ENCODE data around the gene AJM1. TPM values are rescaled to one million over a fixed set of nuclear protein-coding genes. Genes with fewer than 3 reads are reported as not detected.

The AJM1 gene
- total and polyA plus RNA-seq, 2 of the 8 experiments (the other 6 are each of a cell fraction or from before 2014, with no cell fraction given), result 0.12 to 0.97 TPM

- ChIA-PET CTCF (ENCODE audit: partially characterized antibody) (interaction anchor here (0.8 to 9.0 kb wide), 6 partner anchors 10 to 59 kb away, joined by 3 to 55 read pairs (median 3); partner anchors contain the start of gene AJM1), POLR2A (ENCODE audit: partially characterized antibody) (interaction anchor here (1.1 to 20.5 kb wide), 2 partner anchors 10 to 27 kb away, joined by 3 to 248 read pairs; partner anchors contain the start of gene MAMDC4)
- 0 out of 2 replicates have a peak, but pooled peaks cover 4% of the 10 kb centered on the region for H3K79me1 ChIP-seq (ENCODE audit: low read depth, low read length)
- WGBS, 2 experiments (ENCODE audit: extremely low coverage in 1 of 2, insufficient coverage in 1 of 2, insufficient read length in 1 of 2, insufficient replicate concordance in 2 of 2, low coverage in 1 of 2, low lambda C conversion rate in 2 of 2, missing lambda C conversion rate in 1 of 2), result 93% methylated on average over 37 of the region's 41 CpGs; no CpG with 5 or more reads in 1 of the 2 experiments
- H3K23me2 ChIP-seq (ENCODE audit: low read depth, low read length), result no peaks in the 10 kb centered on the region
- no peak overlapping the region for H4K8ac ChIP-seq (ENCODE audit: extremely low read depth, insufficient read depth, low read length)
- H2AK5ac ChIP-seq (ENCODE audit: low read depth, low read length), result no peak overlapping the region
- H3K18ac ChIP-seq (ENCODE audit: extremely low read depth, low read length), result no peak overlapping the region
- H3K27ac ChIP-seq (ENCODE audit: low read depth, low read length), result no peak overlapping the region
- no peak overlapping the region for H3K9ac ChIP-seq (replicated peaks in 1 of 4; ENCODE audit: extremely low read depth in 1 of 4, low read depth in 3 of 4, low read length in 3 of 4)
- H2AFZ ChIP-seq (ENCODE audit: low read length), result no peak overlapping the region
- H2BK15ac ChIP-seq (ENCODE audit: low read length), result no peak overlapping the region
- H4K5ac ChIP-seq (ENCODE audit: insufficient read length, low read depth, low read length), result no peak overlapping the region
- H3K36me3 ChIP-seq (ENCODE audit: control insufficient read depth in 2 of 4, insufficient read depth in 4 of 4, low read length in 3 of 4), result peaks cover 17 to 52% (median 43%) of the 10 kb centered on the region in 4 experiments
- no peaks in the 10 kb centered on the region for H3K4me1 ChIP-seq (replicated peaks in 1 of 4; ENCODE audit: control insufficient read depth in 3 of 4, insufficient read depth in 4 of 4, low read length in 3 of 4)
- no peaks in the 10 kb centered on the region for H3K79me2 ChIP-seq (ENCODE audit: control insufficient read depth in 1 of 2, insufficient read depth in 2 of 2, low read length in 2 of 2)
- H3K56ac ChIP-seq (replicated peaks; ENCODE audit: insufficient read length, low read depth, low read length), result no peak overlapping the region
- no peak overlapping the region for H3K4me2 ChIP-seq (ENCODE audit: insufficient read depth in 1 of 2, low read depth in 2 of 2, low read length in 2 of 2)
- no peak for DNase-seq (ENCODE audit: low read depth in 1 of 2, low spot score in 2 of 2)
- H4K91ac ChIP-seq (replicated peaks; ENCODE audit: insufficient read length, low read length), result no peak overlapping the region
- no peak overlapping the region for H2BK5ac ChIP-seq (ENCODE audit: low read depth, low read length)
- no peak overlapping the region for H2BK120ac ChIP-seq (replicated peaks; ENCODE audit: low read depth, low read length)
- no peak overlapping the region for H3K14ac ChIP-seq (ENCODE audit: insufficient read length)
- no peak for FAIRE-seq
- H2BK20ac ChIP-seq (ENCODE audit: low read length), result no peak overlapping the region
- no peak overlapping the region for H3K23ac ChIP-seq (ENCODE audit: insufficient read length)
- H3K4me3 ChIP-seq (ENCODE audit: extremely low read depth in 1 of 4, insufficient read depth in 2 of 4, low read depth in 3 of 4, low read length in 4 of 4), result no peak overlapping the region
- H3K9me3 ChIP-seq (ENCODE audit: insufficient read depth in 2 of 2, low read depth in 1 of 2, low read length in 1 of 2), result no peaks in the 10 kb centered on the region
- TF ChIP-seq RXRA (IDR thresholded peaks at IDR 0.05; ENCODE audit: insufficient read depth, low read depth, low read length) (no peak), SUZ12 (IDR thresholded peaks at IDR 0.05; ENCODE audit: low read length) (no peak), TAF7 (optimal IDR thresholded peaks at IDR 0.05; ENCODE audit: borderline replicate concordance, low read depth, low read length) (no peak), TCF12 (IDR thresholded peaks at IDR 0.05; ENCODE audit: low read depth, low read length) (no peak), KDM1A (IDR thresholded peaks at IDR 0.05; ENCODE audit: borderline replicate concordance, low read length) (no peak), SP2 (IDR thresholded peaks at IDR 0.05; ENCODE audit: low read length) (no peak), NANOG (IDR thresholded peaks at IDR 0.05; ENCODE audit: insufficient read depth, low read depth, low read length, poor library complexity, severe bottlenecking) (no peak), HDAC6 (IDR thresholded peaks at IDR 0.05; ENCODE audit: low read depth, low read length) (no peak), BACH1 (IDR thresholded peaks at IDR 0.05; ENCODE audit: low read length) (no peak), MAFK (IDR thresholded peaks at IDR 0.05; ENCODE audit: low read depth, low read length) (no peak), GABPA (IDR thresholded peaks at IDR 0.05; ENCODE audit: borderline replicate concordance, insufficient read depth, low read length) (no peak)
- H4K20me1 ChIP-seq (replicated peaks in 1 of 2; ENCODE audit: control insufficient read depth in 1 of 2, insufficient read depth in 2 of 2, low read length in 2 of 2), result peaks cover 3 to 22% of the 10 kb centered on the region in 2 experiments
- no peak overlapping the region for H2BK12ac ChIP-seq (ENCODE audit: low read depth, low read length)
- H3K27me3 ChIP-seq (replicated peaks in 1 of 4; ENCODE audit: control insufficient read depth in 3 of 4, extremely low read depth in 1 of 4, insufficient read depth in 3 of 4, low read length in 3 of 4), result no peaks in the 10 kb centered on the region
- no peak overlapping the region for H3K4ac ChIP-seq (replicated peaks; ENCODE audit: insufficient read length, low read depth, low read length)
Measured at GRCh38 chr9:136829981-136830885, 12.0 kb upstream of the AJM1 start.

Measured in H1 (cell line).